Activated T-cell treated with anti-CD3 and anti-CD28 coated beads, Interleukin-2, amount 50 U/mL, for 72 hours (primary cell): ENCODE measurements around the gene CYP3A4. TPM values are rescaled to one million over a fixed set of nuclear protein-coding genes. Genes with fewer than 3 reads are reported as not detected.

Experiments
- ATAC-seq, 2 donors: fragments of 150-1000 bp; cut with Tn5 transposase; replicated peaks in 1 of 2; 2 replicates each; pipeline ENCODE4 v1.10.0; 2021; ENCODE audit warnings: moderate library complexity in 2 of 2, mild to moderate bottlenecking in 1 of 2
- DNase-seq, 2 donors: peaks; one replicate each; pipeline ENCODE4 v3.0.0; 2021 to 2022; ENCODE audit warnings: mixed read lengths in 1 of 2
- H3K27ac Mint-ChIP-seq: one replicate; pipeline ENCODE4 v1.8.0; 2022; ENCODE audit warnings: mild to moderate bottlenecking, moderate library complexity, mixed read lengths
- H3K27me3 Mint-ChIP-seq: one replicate; pipeline ENCODE4 v1.8.0; 2022; ENCODE audit warnings: low read depth, mixed read lengths
- H3K36me3 Mint-ChIP-seq, 2 donors: one replicate each; pipeline ENCODE4 v1.8.0; 2022; ENCODE audit warnings: mixed read lengths in 2 of 2, mild to moderate bottlenecking in 1 of 2; ENCODE audit not compliant: insufficient read depth in 2 of 2
- H3K4me1 Mint-ChIP-seq: one replicate; pipeline ENCODE4 v1.8.0; 2022; ENCODE audit warnings: low read depth, mixed read lengths
- H3K4me3 Mint-ChIP-seq, 2 donors: one replicate each; pipeline ENCODE4 v1.8.0; 2022; ENCODE audit warnings: mild to moderate bottlenecking in 2 of 2, mixed read lengths in 2 of 2, moderate library complexity in 2 of 2
- H3K9me3 Mint-ChIP-seq, 2 donors: one replicate each; pipeline ENCODE4 v1.8.0; 2022; ENCODE audit warnings: mixed read lengths in 2 of 2
- total RNA-seq, 2 donors: library from RNA; stranded (reverse); gene quantifications; one replicate each; pipeline ENCODE4 v1.2.3, GENCODE V29; 2022

The CYP3A4 gene
- total RNA-seq, 2 donors from 2014 or later, result not detected

- peaks cover 0 to 1% of the 10 kb centered on the region in 2 donors for H3K36me3 Mint-ChIP-seq
- H3K4me3 Mint-ChIP-seq, result no peak overlapping the region
- peaks cover 24% of the 10 kb centered on the region for H3K4me1 Mint-ChIP-seq
- no peak overlapping the region for H3K27ac Mint-ChIP-seq
- H3K27me3 Mint-ChIP-seq, result no peaks in the 10 kb centered on the region
- H3K9me3 Mint-ChIP-seq, result no peaks in the 10 kb centered on the region
- DNase-seq (no peak), ATAC-seq (peak in 1 of 2 donors; percentile 43)
These were observed 63.0 kb downstream of the CYP3A4 start for GRCh38 chr7:99720800-99721595.

- ATAC-seq, result peak in 1 of 2 donors; percentile 49
- Mint-ChIP-seq H3K36me3 (peaks cover 0 to 1% of the 10 kb centered on the region in 2 donors), H3K27me3 (no peaks in the 10 kb centered on the region), H3K4me1 (peaks cover 24% of the 10 kb centered on the region), H3K9me3 (no peaks in the 10 kb centered on the region), H3K4me3 (no peak overlapping the region), H3K27ac (no peak overlapping the region)
- no peak for DNase-seq
These were observed 63.8 kb downstream of the CYP3A4 start for GRCh38 chr7:99719996-99720769.

GRCh38 chr7:99713995-99714570, 69.9 kb downstream of the CYP3A4 start:
- Mint-ChIP-seq H3K27me3 (no peaks in the 10 kb centered on the region), H3K4me3 (no peak overlapping the region), H3K36me3 (peaks cover 0 to 1% of the 10 kb centered on the region in 2 donors), H3K4me1 (peaks cover under 1% of the 10 kb centered on the region), H3K9me3 (no peaks in the 10 kb centered on the region), H3K27ac (no peak overlapping the region)
- no peak for DNase-seq
- no peak for ATAC-seq

- peak overlapping the region; percentile 47 for H3K27ac Mint-ChIP-seq
These were observed 74.0 kb downstream of the CYP3A4 start for GRCh38 chr7:99709838-99710578.

GRCh38 chr7:99709260-99709659, 74.7 kb downstream of the CYP3A4 start:
- H3K4me1 Mint-ChIP-seq, result no peaks in the 10 kb centered on the region
- no peak overlapping the region for H3K27ac Mint-ChIP-seq
- no peak overlapping the region for H3K4me3 Mint-ChIP-seq
- H3K9me3 Mint-ChIP-seq, result peaks cover 2 to 3% of the 10 kb centered on the region in 2 donors
- DNase-seq (no peak), ATAC-seq (peak in 1 of 2 donors; percentile 42)
- H3K27me3 Mint-ChIP-seq, result no peaks in the 10 kb centered on the region
- peaks cover 3 to 5% of the 10 kb centered on the region in 2 donors for H3K36me3 Mint-ChIP-seq

More at GRCh38 chr7:99709838-99710578, 74.0 kb downstream of the CYP3A4 start:
- peak in 1 of 2 donors; percentile 41 for ATAC-seq
- peaks cover 2 to 3% of the 10 kb centered on the region in 2 donors for H3K9me3 Mint-ChIP-seq
- no peaks in the 10 kb centered on the region for H3K4me1 Mint-ChIP-seq
- peaks cover 3 to 5% of the 10 kb centered on the region in 2 donors for H3K36me3 Mint-ChIP-seq
- no peak for DNase-seq
- no peak overlapping the region for H3K4me3 Mint-ChIP-seq
- no peaks in the 10 kb centered on the region for H3K27me3 Mint-ChIP-seq

- Mint-ChIP-seq H3K4me1 (no peaks in the 10 kb centered on the region), H3K4me3 (no peak overlapping the region), H3K27ac (no peak overlapping the region), H3K27me3 (no peaks in the 10 kb centered on the region), H3K36me3 (peaks cover 3 to 5% of the 10 kb centered on the region in 2 donors), H3K9me3 (peaks cover 2 to 3% of the 10 kb centered on the region in 2 donors)
- no peak for DNase-seq
- no peak for ATAC-seq
These were observed 76.9 kb downstream of the CYP3A4 start for GRCh38 chr7:99707096-99707495.

Other genes with a start within 250 kb of the CYP3A4 start
- gene FAM200A, start 232.1 kb downstream of the CYP3A4 start, total RNA-seq, result 1 to 10 TPM; 4.7 to 7.1 TPM
- 10 to 100 TPM; 87.8 to 94.1 TPM for gene ZNF655, start 225.5 kb downstream of the CYP3A4 start, total RNA-seq
- gene TMEM225B, start 185.9 kb downstream of the CYP3A4 start, total RNA-seq, result 1 to 10 TPM; 2.5 to 4.3 TPM
- 10 to 100 TPM; 32.4 to 35.6 TPM for gene ZSCAN25, start 167.2 kb downstream of the CYP3A4 start, total RNA-seq
- under 1 TPM in 1 of 2 donors, not detected in 1; 0.36 TPM for gene CYP3A5, start 104.2 kb downstream of the CYP3A4 start, total RNA-seq
- not detected for gene CYP3A7, start 49.0 kb downstream of the CYP3A4 start, total RNA-seq
- gene CYP3A43, start 43.8 kb upstream of the CYP3A4 start, total RNA-seq, result under 1 TPM; 0.17 to 0.32 TPM
- gene OR2AE1, start 92.8 kb upstream of the CYP3A4 start, total RNA-seq, result under 1 TPM; 0.46 to 0.53 TPM
- 10 to 100 TPM; 34.9 to 38.2 TPM for gene TRIM4, start 135.3 kb upstream of the CYP3A4 start, total RNA-seq
- 1 to 10 TPM in 1 of 2 donors, under 1 TPM in 1; 0.58 to 1.7 TPM for gene GJC3, start 145.4 kb upstream of the CYP3A4 start, total RNA-seq
- not detected for gene AZGP1, start 191.8 kb upstream of the CYP3A4 start, total RNA-seq
- gene ZKSCAN1, start 231.4 kb upstream of the CYP3A4 start, total RNA-seq, result 10 to 100 TPM; 70.3 to 78.2 TPM